K562 treated with DMSO at 1 percent for 48 hours (cell line): ENCODE results near the gene ELL2. TPM values are rescaled to one million over a fixed set of nuclear protein-coding genes. Genes with fewer than 3 reads are reported as not detected.

ENCODE experiments used
- total RNA-seq: library from RNA; unstranded; fragments of 300-600 nt; gene quantifications from 2 replicates; pipeline ENCODE4 v1.2.3, GENCODE V29; 2022; ENCODE audit warnings: low replicate concordance; ENCODE audit errors: extremely low read depth

Gene ELL2
- not detected in 2 replicates for total RNA-seq

GRCh38 chr5:95961617-95962474 is at the start of gene ELL2:
Gene ELL2 (minus strand): TSS chr5:95961851. CDS start chr5:95961721, 130 bp downstream.

Other genes starting within 250 kb of the ELL2 start
- gene RHOBTB3, start 230.5 kb downstream of the ELL2 start, total RNA-seq, result 1,301 TPM in 1 of 2 replicates, not detected in the other
- gene GLRX, start 139.1 kb downstream of the ELL2 start, total RNA-seq, result not detected in 2 replicates